HepG2 (cell line): ENCODE results near the gene SP3. TPM values are rescaled to one million over a fixed set of nuclear protein-coding genes. Genes with fewer than 3 reads are reported as not detected.

Experiments used
- BRCA1 ChIP-seq: sonication (generic); formaldehyde crosslinking; IDR thresholded peaks from 2 replicates; pipeline ENCODE4 v1.4.0; 2020; ENCODE audit warnings: missing genetic modification reagents
- CCAR2 ChIP-seq: fragments of 200-400 bp; formaldehyde crosslinking; optimal IDR thresholded peaks from 2 replicates; pipeline ENCODE3; 2018; ENCODE audit warnings: low read depth, mild to moderate bottlenecking, low read length, moderate library complexity
- HCFC1 ChIP-seq: fragments of 150-350 bp; IDR thresholded peaks from 2 replicates; pipeline ENCODE4 v1.6.1; 2014; ENCODE audit warnings: low read depth, low read length
- KLF16 ChIP-seq, 2 experiments: sonication (generic) in 1 of 2; formaldehyde crosslinking in 1 of 2; IDR thresholded peaks; 2 replicates each; pipeline versions ENCODE4 v1.6.1 to v1.8.0; 2016 to 2023; ENCODE audit warnings: missing genetic modification reagents in 2 of 2, missing compliant biosample characterization in 1 of 2
- MAFF ChIP-seq: IDR thresholded peaks from 2 replicates; pipeline ENCODE4 v1.6.1; 2011; ENCODE audit warnings: low read depth, low read length, improper control_type of control experiment
- MATR3 ChIP-seq: sonication (generic); formaldehyde crosslinking; IDR thresholded peaks from 2 replicates; pipeline ENCODE4 v1.4.0; 2020; ENCODE audit warnings: missing genetic modification reagents
- MED8 ChIP-seq: sonication (generic); formaldehyde crosslinking; IDR thresholded peaks from 2 replicates; pipeline ENCODE4 v1.8.1; 2023; ENCODE audit warnings: mild to moderate bottlenecking, missing genetic modification reagents; ENCODE audit not compliant: insufficient replicate concordance
- SP140L ChIP-seq: sonication (generic); formaldehyde crosslinking; IDR thresholded peaks from 2 replicates; pipeline ENCODE4 v1.4.0; 2020; ENCODE audit warnings: missing genetic modification reagents, borderline replicate concordance
- ZKSCAN1 ChIP-seq: fragments of 150-350 bp; IDR thresholded peaks from 2 replicates; pipeline ENCODE4 v1.6.1; 2014; ENCODE audit warnings: low read length
- ZNF235 ChIP-seq: sonication (generic); formaldehyde crosslinking; IDR thresholded peaks from 2 replicates; pipeline ENCODE4 v1.8.1; 2023; ENCODE audit warnings: mild to moderate bottlenecking, missing genetic modification reagents, borderline replicate concordance
- ZNF326 ChIP-seq: sonication (generic); formaldehyde crosslinking; IDR thresholded peaks from 2 replicates; pipeline ENCODE4 v1.4.0; 2020; ENCODE audit warnings: missing genetic modification reagents, borderline replicate concordance
- ZNF451 ChIP-seq: sonication (generic); formaldehyde crosslinking; IDR thresholded peaks from 2 replicates; pipeline ENCODE4 v1.5.0; 2020; ENCODE audit warnings: mild to moderate bottlenecking, missing genetic modification reagents
- ZNF569 ChIP-seq: sonication (generic); formaldehyde crosslinking; IDR thresholded peaks from 2 replicates; pipeline ENCODE4 v1.5.0; 2020; ENCODE audit warnings: mild to moderate bottlenecking, missing genetic modification reagents, moderate library complexity, borderline replicate concordance
- ZNF614 ChIP-seq: IDR thresholded peaks from 2 replicates; pipeline ENCODE4 v1.6.1; 2018; ENCODE audit warnings: missing biosample characterization, missing genetic modification reagents, inconsistent platforms, borderline replicate concordance
- ZSCAN30 ChIP-seq: sonication (generic); formaldehyde crosslinking; IDR thresholded peaks from 2 replicates; pipeline ENCODE4 v1.5.0; 2020; ENCODE audit warnings: mild to moderate bottlenecking, missing genetic modification reagents
- polyA plus RNA-seq, 8 experiments: library from polyadenylated mRNA; depleted of rRNA in 3 of 8; stranded (reverse) in 7 of 8; unstranded in 1 of 8; fragments of >200 nt; fragmentation: Illumina TruSeq in 4 of 8; extraction: Trizol in 4 of 8; gene quantifications; 2 replicates each; pipeline versions ENCODE4 v1.2.1 to v1.2.3, GENCODE V29; 2011 to 2016; ENCODE audit warnings: low read depth in 4 of 8, missing spikeins in 1 of 8, mixed read lengths in 1 of 8; ENCODE audit not compliant: insufficient read depth in 1 of 8
- total RNA-seq, 5 experiments: library from RNA; depleted of rRNA; stranded (reverse); fragments of >200 nt; fragmentation: Illumina TruSeq; extraction: Trizol; gene quantifications; 2 replicates each; pipeline ENCODE4 v1.2.3, GENCODE V29; 2016; ENCODE audit warnings: low read depth in 1 of 5
- TF ChIP-seq, protein P1 (sequence below): sonication (generic); formaldehyde crosslinking; IDR thresholded peaks from 2 replicates; pipeline ENCODE4 v1.4.0; 2020; ENCODE audit warnings: missing genetic modification reagents
- TF ChIP-seq, protein P2 (sequence below): fragments of 450-650 bp; IDR thresholded peaks from 2 replicates; pipeline ENCODE4 v1.6.1; 2016
- TF ChIP-seq, protein P3 (sequence below): sonication (generic); formaldehyde crosslinking; IDR thresholded peaks from 2 replicates; pipeline ENCODE4 v1.4.0; 2020; ENCODE audit warnings: missing genetic modification reagents, borderline replicate concordance
- TF ChIP-seq, protein P4 (sequence below): sonication (generic); formaldehyde crosslinking; IDR thresholded peaks from 2 replicates; pipeline ENCODE4 v1.5.0; 2020; ENCODE audit warnings: missing genetic modification reagents, mild to moderate bottlenecking, borderline replicate concordance
- TF ChIP-seq, protein P5 (sequence below): sonication (generic); formaldehyde crosslinking; IDR thresholded peaks from 2 replicates; pipeline ENCODE4 v1.4.0; 2020; ENCODE audit warnings: mild to moderate bottlenecking, low read depth, missing genetic modification reagents

The SP3 gene
- total and polyA plus RNA-seq, 2 of the 13 experiments (the other 11 are each of a cell fraction or from before 2014, with no cell fraction given) = 57.3 to 132 TPM

DNA sequence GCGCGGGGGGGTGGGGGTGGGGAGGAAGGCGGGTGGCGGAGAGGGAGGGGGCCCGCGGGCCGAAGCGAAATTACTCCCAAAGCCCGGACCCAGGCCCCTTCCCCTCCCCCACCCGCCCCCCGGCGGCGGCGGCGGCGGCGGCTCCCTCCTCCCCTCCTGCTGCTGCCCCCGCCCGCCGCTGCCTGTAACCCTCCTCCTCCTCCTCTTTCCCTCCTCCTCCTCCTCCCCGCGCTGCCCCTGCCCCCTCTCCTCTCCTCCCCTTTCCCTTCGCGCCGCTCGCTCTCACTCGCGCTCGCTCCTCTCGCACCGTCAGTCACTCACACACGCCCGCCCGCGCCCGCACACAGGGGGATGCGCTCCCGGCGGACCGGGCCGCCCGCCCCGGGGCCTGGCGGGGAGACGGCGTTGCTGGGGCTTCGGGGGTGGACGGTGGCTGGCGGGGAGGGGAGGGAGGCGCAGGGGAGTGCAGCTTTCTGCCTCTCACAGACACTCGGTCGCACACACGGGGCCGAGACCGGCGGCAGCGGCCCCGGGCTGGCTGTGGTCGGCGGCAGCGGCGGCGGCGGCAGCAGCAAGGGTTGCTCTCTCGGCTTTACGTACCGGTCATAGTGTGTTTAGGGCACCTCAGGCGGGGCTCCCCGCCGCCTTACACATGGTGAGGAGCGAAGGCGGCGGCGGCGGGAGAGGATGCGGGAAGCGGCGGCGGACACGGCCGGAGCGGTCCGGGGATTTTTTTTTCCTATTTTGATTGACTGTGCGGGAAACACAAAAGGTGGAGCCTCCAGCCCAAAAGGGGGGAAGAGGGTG is 405 bp downstream of the SP3 start (continued):
- TF ChIP-seq BRCA1 (CRISPR knock-in tag) = 0 out of 2 replicates have a peak, but pooled peaks have one; percentile 12
- no peak; a peak in 1 of 4 replicates for TF ChIP-seq KLF16 (CRISPR knock-in tag; IDR thresholded peaks at IDR 0.05)
- TF ChIP-seq ZNF451 = 0 out of 2 replicates have a peak, but pooled peaks have one; percentile 7
- no peak for TF ChIP-seq HCFC1
- TF ChIP-seq ZSCAN30 = no peak
- TF ChIP-seq, protein P1, sequence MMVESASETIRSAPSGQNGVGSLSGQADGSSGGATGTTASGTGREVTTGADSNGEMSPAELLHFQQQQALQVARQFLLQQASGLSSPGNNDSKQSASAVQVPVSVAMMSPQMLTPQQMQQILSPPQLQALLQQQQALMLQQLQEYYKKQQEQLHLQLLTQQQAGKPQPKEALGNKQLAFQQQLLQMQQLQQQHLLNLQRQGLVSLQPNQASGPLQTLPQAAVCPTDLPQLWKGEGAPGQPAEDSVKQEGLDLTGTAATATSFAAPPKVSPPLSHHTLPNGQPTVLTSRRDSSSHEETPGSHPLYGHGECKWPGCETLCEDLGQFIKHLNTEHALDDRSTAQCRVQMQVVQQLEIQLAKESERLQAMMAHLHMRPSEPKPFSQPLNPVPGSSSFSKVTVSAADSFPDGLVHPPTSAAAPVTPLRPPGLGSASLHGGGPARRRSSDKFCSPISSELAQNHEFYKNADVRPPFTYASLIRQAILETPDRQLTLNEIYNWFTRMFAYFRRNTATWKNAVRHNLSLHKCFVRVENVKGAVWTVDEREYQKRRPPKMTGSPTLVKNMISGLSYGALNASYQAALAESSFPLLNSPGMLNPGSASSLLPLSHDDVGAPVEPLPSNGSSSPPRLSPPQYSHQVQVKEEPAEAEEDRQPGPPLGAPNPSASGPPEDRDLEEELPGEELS = no peak; the same call in 1 of the 2 replicates
- TF ChIP-seq, protein P2, sequence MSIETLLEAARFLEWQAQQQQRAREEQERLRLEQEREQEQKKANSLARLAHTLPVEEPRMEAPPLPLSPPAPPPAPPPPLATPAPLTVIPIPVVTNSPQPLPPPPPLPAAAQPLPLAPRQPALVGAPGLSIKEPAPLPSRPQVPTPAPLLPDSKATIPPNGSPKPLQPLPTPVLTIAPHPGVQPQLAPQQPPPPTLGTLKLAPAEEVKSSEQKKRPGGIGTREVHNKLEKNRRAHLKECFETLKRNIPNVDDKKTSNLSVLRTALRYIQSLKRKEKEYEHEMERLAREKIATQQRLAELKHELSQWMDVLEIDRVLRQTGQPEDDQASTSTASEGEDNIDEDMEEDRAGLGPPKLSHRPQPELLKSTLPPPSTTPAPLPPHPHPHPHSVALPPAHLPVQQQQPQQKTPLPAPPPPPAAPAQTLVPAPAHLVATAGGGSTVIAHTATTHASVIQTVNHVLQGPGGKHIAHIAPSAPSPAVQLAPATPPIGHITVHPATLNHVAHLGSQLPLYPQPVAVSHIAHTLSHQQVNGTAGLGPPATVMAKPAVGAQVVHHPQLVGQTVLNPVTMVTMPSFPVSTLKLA = no peak
- TF ChIP-seq MED8 (CRISPR knock-in tag) = peak; percentile 42
- no peak; the same call in 1 of the 2 replicates for TF ChIP-seq ZNF569
- no peak for TF ChIP-seq SP140L (CRISPR knock-in tag)
- TF ChIP-seq, protein P3, sequence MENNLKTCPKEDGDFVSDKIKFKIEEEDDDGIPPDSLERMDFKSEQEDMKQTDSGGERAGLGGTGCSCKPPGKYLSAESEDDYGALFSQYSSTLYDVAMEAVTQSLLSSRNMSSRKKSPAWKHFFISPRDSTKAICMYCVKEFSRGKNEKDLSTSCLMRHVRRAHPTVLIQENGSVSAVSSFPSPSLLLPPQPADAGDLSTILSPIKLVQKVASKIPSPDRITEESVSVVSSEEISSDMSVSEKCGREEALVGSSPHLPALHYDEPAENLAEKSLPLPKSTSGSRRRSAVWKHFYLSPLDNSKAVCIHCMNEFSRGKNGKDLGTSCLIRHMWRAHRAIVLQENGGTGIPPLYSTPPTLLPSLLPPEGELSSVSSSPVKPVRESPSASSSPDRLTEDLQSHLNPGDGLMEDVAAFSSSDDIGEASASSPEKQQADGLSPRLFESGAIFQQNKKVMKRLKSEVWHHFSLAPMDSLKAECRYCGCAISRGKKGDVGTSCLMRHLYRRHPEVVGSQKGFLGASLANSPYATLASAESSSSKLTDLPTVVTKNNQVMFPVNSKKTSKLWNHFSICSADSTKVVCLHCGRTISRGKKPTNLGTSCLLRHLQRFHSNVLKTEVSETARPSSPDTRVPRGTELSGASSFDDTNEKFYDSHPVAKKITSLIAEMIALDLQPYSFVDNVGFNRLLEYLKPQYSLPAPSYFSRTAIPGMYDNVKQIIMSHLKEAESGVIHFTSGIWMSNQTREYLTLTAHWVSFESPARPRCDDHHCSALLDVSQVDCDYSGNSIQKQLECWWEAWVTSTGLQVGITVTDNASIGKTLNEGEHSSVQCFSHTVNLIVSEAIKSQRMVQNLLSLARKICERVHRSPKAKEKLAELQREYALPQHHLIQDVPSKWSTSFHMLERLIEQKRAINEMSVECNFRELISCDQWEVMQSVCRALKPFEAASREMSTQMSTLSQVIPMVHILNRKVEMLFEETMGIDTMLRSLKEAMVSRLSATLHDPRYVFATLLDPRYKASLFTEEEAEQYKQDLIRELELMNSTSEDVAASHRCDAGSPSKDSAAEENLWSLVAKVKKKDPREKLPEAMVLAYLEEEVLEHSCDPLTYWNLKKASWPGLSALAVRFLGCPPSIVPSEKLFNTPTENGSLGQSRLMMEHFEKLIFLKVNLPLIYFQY (CRISPR knock-in tag) = no peak
- TF ChIP-seq MAFF = no peak
- TF ChIP-seq CCAR2 = no peak
- no peak for TF ChIP-seq MATR3
- TF ChIP-seq, protein P4, sequence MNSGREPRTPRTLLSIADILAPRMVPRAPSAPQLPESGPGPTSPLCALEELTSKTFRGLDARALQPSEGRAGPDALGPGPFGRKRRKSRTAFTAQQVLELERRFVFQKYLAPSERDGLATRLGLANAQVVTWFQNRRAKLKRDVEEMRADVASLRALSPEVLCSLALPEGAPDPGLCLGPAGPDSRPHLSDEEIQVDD (CRISPR knock-in tag) = no peak
- 0 out of 2 replicates have a peak, but pooled peaks have one; percentile 12 for TF ChIP-seq ZNF614 (CRISPR knock-in tag)
- TF ChIP-seq, protein P5, sequence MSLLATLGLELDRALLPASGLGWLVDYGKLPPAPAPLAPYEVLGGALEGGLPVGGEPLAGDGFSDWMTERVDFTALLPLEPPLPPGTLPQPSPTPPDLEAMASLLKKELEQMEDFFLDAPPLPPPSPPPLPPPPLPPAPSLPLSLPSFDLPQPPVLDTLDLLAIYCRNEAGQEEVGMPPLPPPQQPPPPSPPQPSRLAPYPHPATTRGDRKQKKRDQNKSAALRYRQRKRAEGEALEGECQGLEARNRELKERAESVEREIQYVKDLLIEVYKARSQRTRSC (CRISPR knock-in tag) = no peak
- TF ChIP-seq ZKSCAN1 = no peak
- TF ChIP-seq ZNF326 = no peak
- no peak; the same call in none of the 2 replicates for TF ChIP-seq ZNF235 (CRISPR knock-in tag)
